ENCODE data around the gene UMPS.

UMPS gene

GRCh38 chr3:124730129-124730940, at the start of gene UMPS:
UMPS (plus strand) TSS chr3:124730452; CDS start chr3:124730472, 20 bp downstream.
- TF ChIP-seq EZH2phosphoT487 (IDR thresholded peaks at IDR 0.05; ENCODE audit: borderline replicate concordance) (no peak), CTCF (conservative IDR thresholded peaks at IDR 0.05; ENCODE audit: low read length) (no peak)
- Histone ChIP-seq H2AFZ (ENCODE audit: low read length) (peak within 1 kb of the TSS; percentile 97), H3K4me1 (ENCODE audit: insufficient read depth, low read length, poor library complexity, severe bottlenecking) (peaks cover 40% of the 10 kb centered on the region), H3K9me3 (ENCODE audit: insufficient read depth, low read depth, low read length) (no peaks in the 10 kb centered on the region), H3K9me2 (replicated peaks; ENCODE audit: low read depth, low read length) (no peaks in the 10 kb centered on the region), H3K36me3 (ENCODE audit: insufficient read depth, low read length) (peaks cover 2% of the 10 kb centered on the region; the same call in 1 of the 2 replicates), H3K9ac (ENCODE audit: low read depth, low read length, poor library complexity, severe bottlenecking) (peak within 1 kb of the TSS; percentile 95), H3K27me3 (ENCODE audit: insufficient read depth, low read length, poor library complexity, severe bottlenecking) (peaks cover 44% of the 10 kb centered on the region), H3K4me2 (ENCODE audit: low read depth, low read length, poor library complexity, severe bottlenecking) (peak within 1 kb of the TSS; percentile 99), H3K4me3 (ENCODE audit: low read length, poor library complexity, severe bottlenecking) (peak within 1 kb of the TSS; percentile 95), H3K79me2 (ENCODE audit: insufficient read depth, low read length) (peaks cover 49% of the 10 kb centered on the region), H3F3A (ENCODE audit: low read depth) (no peaks in the 10 kb centered on the region), H4K20me1 (ENCODE audit: insufficient read depth, low read length, poor library complexity, severe bottlenecking) (peaks cover 33% of the 10 kb centered on the region)

GRCh38 chr3:124680521-124680920, 49.7 kb upstream of the UMPS start:
- no peaks in the 10 kb centered on the region for H3K9me3 ChIP-seq (ENCODE audit: insufficient read depth, low read depth, low read length)
- H3K4me3 ChIP-seq (ENCODE audit: low read length, poor library complexity, severe bottlenecking), result no peak overlapping the region
- no peaks in the 10 kb centered on the region for H3K27me3 ChIP-seq (ENCODE audit: insufficient read depth, low read length, poor library complexity, severe bottlenecking)
- no peaks in the 10 kb centered on the region for H3K79me2 ChIP-seq (ENCODE audit: insufficient read depth, low read length)
- H3K9ac ChIP-seq (ENCODE audit: low read depth, low read length, poor library complexity, severe bottlenecking), result no peak overlapping the region
- no peaks in the 10 kb centered on the region for H3K4me1 ChIP-seq (ENCODE audit: insufficient read depth, low read length, poor library complexity, severe bottlenecking)
- no peak overlapping the region for H3K4me2 ChIP-seq (ENCODE audit: low read depth, low read length, poor library complexity, severe bottlenecking)
- no peaks in the 10 kb centered on the region for H3F3A ChIP-seq (ENCODE audit: low read depth)
- no peaks in the 10 kb centered on the region for H3K9me2 ChIP-seq (replicated peaks; ENCODE audit: low read depth, low read length)
- TF ChIP-seq EZH2phosphoT487 (IDR thresholded peaks at IDR 0.05; ENCODE audit: borderline replicate concordance) (no peak), CTCF (conservative IDR thresholded peaks at IDR 0.05; ENCODE audit: low read length) (no peak)
- H4K20me1 ChIP-seq (ENCODE audit: insufficient read depth, low read length, poor library complexity, severe bottlenecking), result no peaks in the 10 kb centered on the region
- H3K36me3 ChIP-seq (ENCODE audit: insufficient read depth, low read length), result no peaks in the 10 kb centered on the region
- no peak overlapping the region for H2AFZ ChIP-seq (ENCODE audit: low read length)

GRCh38 chr3:124682263-124682662, 48.0 kb upstream of the UMPS start:
- Histone ChIP-seq H3K27me3 (ENCODE audit: insufficient read depth, low read length, poor library complexity, severe bottlenecking) (no peaks in the 10 kb centered on the region), H3K79me2 (ENCODE audit: insufficient read depth, low read length) (no peaks in the 10 kb centered on the region), H3K4me2 (ENCODE audit: low read depth, low read length, poor library complexity, severe bottlenecking) (no peak overlapping the region), H3F3A (ENCODE audit: low read depth) (no peaks in the 10 kb centered on the region), H3K9me3 (ENCODE audit: insufficient read depth, low read depth, low read length) (no peaks in the 10 kb centered on the region), H3K4me3 (ENCODE audit: low read length, poor library complexity, severe bottlenecking) (no peak overlapping the region), H3K9me2 (replicated peaks; ENCODE audit: low read depth, low read length) (no peaks in the 10 kb centered on the region), H2AFZ (ENCODE audit: low read length) (no peak overlapping the region), H3K36me3 (ENCODE audit: insufficient read depth, low read length) (no peaks in the 10 kb centered on the region), H4K20me1 (ENCODE audit: insufficient read depth, low read length, poor library complexity, severe bottlenecking) (no peaks in the 10 kb centered on the region), H3K4me1 (ENCODE audit: insufficient read depth, low read length, poor library complexity, severe bottlenecking) (no peaks in the 10 kb centered on the region), H3K9ac (ENCODE audit: low read depth, low read length, poor library complexity, severe bottlenecking) (no peak overlapping the region)
- no peak for TF ChIP-seq EZH2phosphoT487 (IDR thresholded peaks at IDR 0.05; ENCODE audit: borderline replicate concordance)
- no peak for TF ChIP-seq CTCF (conservative IDR thresholded peaks at IDR 0.05; ENCODE audit: low read length)

Measured in Loucy (cell line).